ENCODE measurements around the gene NUFIP1.

- TF ChIP-seq POLR2A (IDR thresholded peaks at IDR 0.05; ENCODE audit: low read length) (no peak), GATA1 (IDR thresholded peaks at IDR 0.05; ENCODE audit: low read depth, low read length) (no peak)
Measured at GRCh38 chr13:44902738-44903137, 86.5 kb downstream of the NUFIP1 start.
